ENCODE results near the gene ATXN2L. TPM values are rescaled to one million over a fixed set of nuclear protein-coding genes. Genes with fewer than 3 reads are reported as not detected.
"Not testable (repeated sequence)": the region's sequence is repeated elsewhere in the genome, so short reads cannot be mapped to it uniquely, and the experiment has no call there.

The ATXN2L gene, protein sequence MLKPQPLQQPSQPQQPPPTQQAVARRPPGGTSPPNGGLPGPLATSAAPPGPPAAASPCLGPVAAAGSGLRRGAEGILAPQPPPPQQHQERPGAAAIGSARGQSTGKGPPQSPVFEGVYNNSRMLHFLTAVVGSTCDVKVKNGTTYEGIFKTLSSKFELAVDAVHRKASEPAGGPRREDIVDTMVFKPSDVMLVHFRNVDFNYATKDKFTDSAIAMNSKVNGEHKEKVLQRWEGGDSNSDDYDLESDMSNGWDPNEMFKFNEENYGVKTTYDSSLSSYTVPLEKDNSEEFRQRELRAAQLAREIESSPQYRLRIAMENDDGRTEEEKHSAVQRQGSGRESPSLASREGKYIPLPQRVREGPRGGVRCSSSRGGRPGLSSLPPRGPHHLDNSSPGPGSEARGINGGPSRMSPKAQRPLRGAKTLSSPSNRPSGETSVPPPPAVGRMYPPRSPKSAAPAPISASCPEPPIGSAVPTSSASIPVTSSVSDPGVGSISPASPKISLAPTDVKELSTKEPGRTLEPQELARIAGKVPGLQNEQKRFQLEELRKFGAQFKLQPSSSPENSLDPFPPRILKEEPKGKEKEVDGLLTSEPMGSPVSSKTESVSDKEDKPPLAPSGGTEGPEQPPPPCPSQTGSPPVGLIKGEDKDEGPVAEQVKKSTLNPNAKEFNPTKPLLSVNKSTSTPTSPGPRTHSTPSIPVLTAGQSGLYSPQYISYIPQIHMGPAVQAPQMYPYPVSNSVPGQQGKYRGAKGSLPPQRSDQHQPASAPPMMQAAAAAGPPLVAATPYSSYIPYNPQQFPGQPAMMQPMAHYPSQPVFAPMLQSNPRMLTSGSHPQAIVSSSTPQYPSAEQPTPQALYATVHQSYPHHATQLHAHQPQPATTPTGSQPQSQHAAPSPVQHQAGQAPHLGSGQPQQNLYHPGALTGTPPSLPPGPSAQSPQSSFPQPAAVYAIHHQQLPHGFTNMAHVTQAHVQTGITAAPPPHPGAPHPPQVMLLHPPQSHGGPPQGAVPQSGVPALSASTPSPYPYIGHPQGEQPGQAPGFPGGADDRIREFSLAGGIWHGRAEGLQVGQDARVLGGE
- total RNA-seq, result 22.6 TPM
- polyA plus RNA-seq, result 83.6 TPM
- long read RNA-seq, donor 1, full-length matches to known transcripts, result 1 of 1 reads
- long read RNA-seq, donor 1, partial matches to known transcripts, result 0 of 1 reads
- long read RNA-seq, donor 1, other reads (novel, unspliced or antisense), result 0 of 1 reads
- long read RNA-seq, donor 2, result 0 reads
- long read RNA-seq, donor 3, full-length matches to known transcripts, result 8 of 16 reads
- long read RNA-seq, donor 3, partial matches to known transcripts, result 8 of 16 reads
- long read RNA-seq, donor 3, other reads (novel, unspliced or antisense), result 0 of 16 reads
- long read RNA-seq, donor 4, partial matches to known transcripts, result 49 of 55 reads
- long read RNA-seq, donor 4, other reads (novel, unspliced or antisense), result 0 of 55 reads
- long read RNA-seq, donor 5, full-length matches to known transcripts, result 5 of 22 reads
- long read RNA-seq, donor 5, partial matches to known transcripts, result 17 of 22 reads
- long read RNA-seq, donor 5, other reads (novel, unspliced or antisense), result 0 of 22 reads
- long read RNA-seq, donor 6, full-length matches to known transcripts, result 5 of 23 reads
- long read RNA-seq, donor 6, partial matches to known transcripts, result 18 of 23 reads
- long read RNA-seq, donor 6, other reads (novel, unspliced or antisense), result 0 of 23 reads
- long read RNA-seq, donor 7, full-length matches to known transcripts, result 7 of 12 reads
- long read RNA-seq, donor 7, partial matches to known transcripts, result 5 of 12 reads
- long read RNA-seq, donor 7, other reads (novel, unspliced or antisense), result 0 of 12 reads
- long read RNA-seq, donor 8, full-length matches to known transcripts, result 4 of 4 reads
- long read RNA-seq, donor 8, partial matches to known transcripts, result 0 of 4 reads
- long read RNA-seq, donor 8, other reads (novel, unspliced or antisense), result 0 of 4 reads
- long read RNA-seq, donor 9, partial matches to known transcripts, result 0 of 4 reads
- long read RNA-seq, donor 9, other reads (novel, unspliced or antisense), result 0 of 4 reads
- long read RNA-seq, donor 10, partial matches to known transcripts, result 5 of 9 reads
- long read RNA-seq, donor 10, other reads (novel, unspliced or antisense), result 0 of 9 reads

DNA sequence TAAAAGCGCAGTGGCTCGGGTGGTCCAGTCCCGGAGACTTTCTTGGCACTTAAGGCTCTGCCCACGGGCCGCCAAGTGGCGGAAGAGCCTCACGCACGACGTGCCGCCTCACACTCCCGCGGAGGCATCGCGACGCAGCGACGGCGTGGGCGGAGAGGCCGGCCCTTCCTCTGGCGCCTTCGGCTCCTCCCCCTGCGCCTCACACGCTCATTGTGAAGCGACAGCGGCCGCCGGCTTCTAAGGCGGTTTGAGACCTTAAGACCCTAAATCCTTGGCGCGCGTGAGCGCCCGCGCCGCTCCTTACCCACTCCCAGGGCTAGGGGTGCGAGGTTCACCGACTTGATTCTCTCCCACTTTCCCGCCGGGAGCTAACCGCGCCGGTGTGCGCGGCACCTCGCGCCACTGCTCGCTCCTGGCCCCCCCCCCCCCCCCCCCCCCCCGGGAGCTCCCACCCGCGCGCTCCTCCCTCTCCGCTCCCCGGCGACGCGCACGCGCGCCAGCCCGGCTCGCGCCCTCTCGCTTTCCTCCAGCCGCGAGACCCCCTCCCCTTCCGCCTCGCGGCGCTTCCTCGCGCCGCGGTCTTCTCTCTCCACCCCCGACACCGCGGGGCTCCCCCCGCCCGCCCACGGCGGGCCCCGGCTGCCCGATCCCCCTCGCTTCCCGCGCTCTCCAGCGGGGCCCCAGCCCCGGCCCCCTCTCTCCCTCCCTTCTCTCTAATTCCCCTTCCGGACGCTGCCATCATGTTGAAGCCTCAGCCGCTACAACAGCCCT is at the start of gene ATXN2L:
Gene ATXN2L, plus strand, starts transcription at position 480 of the 771 bp plus-strand sequence. Its CDS starts 261 bp downstream, at position 741.
- WGBS, result under 1% methylated on average over 87 of the region's 91 CpGs

DNA sequence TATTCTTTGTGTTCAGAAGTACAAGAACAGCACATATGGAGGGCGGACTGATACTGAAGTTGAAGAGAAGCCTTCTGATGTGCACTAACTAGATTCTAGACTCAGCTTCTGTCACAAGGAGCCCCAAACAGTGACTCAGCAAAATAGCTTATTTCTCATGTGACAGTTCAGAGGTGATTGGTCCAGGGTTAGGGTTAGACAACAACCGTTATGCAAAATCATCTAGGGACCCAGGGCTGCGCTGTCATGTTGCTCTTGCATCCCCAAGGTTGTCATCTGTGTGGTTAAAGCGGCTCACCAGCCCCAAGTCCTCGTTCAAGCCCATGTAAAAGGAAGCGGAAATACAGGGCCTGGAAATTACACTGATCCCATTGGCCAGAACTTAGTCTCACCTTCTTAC is 41.1 kb upstream of the ATXN2L start:
- not testable (repeated sequence) for H3K4me1 ChIP-seq (ENCODE audit: control insufficient read depth in 2 of 2, insufficient read depth in 2 of 2, low read length in 2 of 2); H3K27ac ChIP-seq (ENCODE audit: low read depth in 1 of 2, low read length in 1 of 2); DNase-seq (ENCODE audit: low read depth in 6 of 9, low spot score in 9 of 9); H3K4me3 ChIP-seq (ENCODE audit: low read length in 2 of 2); H3K36me3 ChIP-seq (ENCODE audit: control insufficient read depth in 2 of 2, insufficient read depth in 2 of 2, low read length in 1 of 2); H3K27me3 ChIP-seq (ENCODE audit: control insufficient read depth in 2 of 2, insufficient read depth in 1 of 2, low read length in 1 of 2); H3K9me3 ChIP-seq (ENCODE audit: control insufficient read depth in 2 of 2, insufficient read depth in 1 of 2, low read length in 1 of 2)
- no CpG with 5 or more reads among the region's 6 CpGs for WGBS

More for the DNA sequence above, at the start of gene ATXN2L:
- DNase-seq (ENCODE audit: low read depth in 6 of 9, low spot score in 9 of 9), result peak; percentile 90 to 99 (median 95)
- H3K4me1 ChIP-seq (ENCODE audit: control insufficient read depth in 2 of 2, insufficient read depth in 2 of 2, low read length in 2 of 2), result peaks cover 15 to 20% of the 10 kb centered on the region in 2 donors
- H3K27ac ChIP-seq (ENCODE audit: low read depth in 1 of 2, low read length in 1 of 2), result peak within 1 kb of the TSS; percentile 99 to 100
- peak within 1 kb of the TSS; percentile 92 to 100 for H3K4me3 ChIP-seq (ENCODE audit: low read length in 2 of 2)
- H3K9me3 ChIP-seq (ENCODE audit: control insufficient read depth in 2 of 2, insufficient read depth in 1 of 2, low read length in 1 of 2), result no peaks in the 10 kb centered on the region
- peaks cover 24 to 30% of the 10 kb centered on the region in 2 donors for H3K36me3 ChIP-seq (ENCODE audit: control insufficient read depth in 2 of 2, insufficient read depth in 2 of 2, low read length in 1 of 2)
- H3K27me3 ChIP-seq (ENCODE audit: control insufficient read depth in 2 of 2, insufficient read depth in 1 of 2, low read length in 1 of 2), result no peaks in the 10 kb centered on the region

DNA sequence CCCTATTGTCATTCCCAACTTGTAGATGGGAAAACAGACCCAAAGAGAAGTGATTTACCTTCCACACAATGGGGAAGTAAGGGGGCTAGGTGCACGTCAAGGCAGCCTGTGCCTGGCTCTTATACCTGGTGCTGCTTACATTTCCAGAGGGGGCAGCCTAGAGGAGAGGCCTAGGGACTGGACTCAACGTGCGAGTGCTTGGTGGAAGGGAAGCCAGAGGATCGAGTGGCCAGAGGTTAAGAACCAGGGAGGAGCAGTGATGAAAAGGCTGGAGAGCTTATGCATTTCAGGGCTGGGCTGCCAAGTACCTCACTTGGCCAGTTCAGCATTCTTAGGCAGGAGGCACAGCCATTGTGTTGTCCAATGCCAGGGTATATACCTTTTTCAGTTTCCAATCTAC is 40.4 kb upstream of the ATXN2L start:
- H3K9me3 ChIP-seq (ENCODE audit: control insufficient read depth in 2 of 2, insufficient read depth in 1 of 2, low read length in 1 of 2); H3K27ac ChIP-seq (ENCODE audit: low read depth in 1 of 2, low read length in 1 of 2); H3K4me3 ChIP-seq (ENCODE audit: low read length in 2 of 2); H3K27me3 ChIP-seq (ENCODE audit: control insufficient read depth in 2 of 2, insufficient read depth in 1 of 2, low read length in 1 of 2); H3K4me1 ChIP-seq (ENCODE audit: control insufficient read depth in 2 of 2, insufficient read depth in 2 of 2, low read length in 2 of 2); DNase-seq (ENCODE audit: low read depth in 6 of 9, low spot score in 9 of 9); H3K36me3 ChIP-seq (ENCODE audit: control insufficient read depth in 2 of 2, insufficient read depth in 2 of 2, low read length in 1 of 2): not testable (repeated sequence)
- WGBS, result no CpG with 5 or more reads among the region's 4 CpGs

DNA sequence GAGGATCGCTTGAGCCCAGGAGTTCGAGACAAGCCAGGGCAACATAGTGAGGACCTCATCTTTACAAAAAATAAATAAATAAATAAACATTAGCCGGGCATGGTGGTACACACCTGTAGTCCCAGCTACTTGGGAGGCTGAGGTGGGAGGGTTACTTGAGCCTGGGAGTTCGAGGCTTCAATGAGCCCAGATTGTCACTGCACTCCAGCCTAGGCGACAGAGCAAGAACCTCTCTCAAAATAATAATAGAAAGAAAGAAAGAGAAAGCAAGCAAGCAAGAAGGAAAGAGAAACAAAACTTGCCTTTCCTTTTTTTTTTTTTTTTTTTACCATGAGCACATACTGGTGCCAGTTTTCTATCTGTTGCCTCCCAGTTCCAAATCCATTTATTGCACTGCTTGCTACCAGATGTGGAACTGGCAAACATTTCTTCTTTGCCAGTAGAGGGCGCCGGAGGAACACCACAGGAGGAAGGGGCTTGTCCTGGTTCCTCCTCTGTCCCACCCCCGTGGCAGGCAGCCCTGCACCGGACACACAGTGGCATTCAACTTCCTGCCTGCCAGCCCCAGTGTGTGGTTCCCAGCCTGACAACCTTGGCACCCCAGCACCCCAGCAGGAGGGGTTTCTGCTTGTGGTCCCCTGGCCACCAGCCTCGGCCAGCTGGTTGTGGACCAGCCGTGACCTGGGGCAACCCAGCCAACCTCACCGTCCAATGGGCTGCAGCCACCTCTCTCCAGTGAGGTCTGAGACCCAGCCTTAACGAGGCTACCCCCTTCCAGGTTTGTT is 20.4 kb upstream of the ATXN2L start:
- H3K36me3 ChIP-seq (ENCODE audit: control insufficient read depth in 2 of 2, insufficient read depth in 2 of 2, low read length in 1 of 2); H3K4me1 ChIP-seq (ENCODE audit: control insufficient read depth in 2 of 2, insufficient read depth in 2 of 2, low read length in 2 of 2); H3K9me3 ChIP-seq (ENCODE audit: control insufficient read depth in 2 of 2, insufficient read depth in 1 of 2, low read length in 1 of 2); H3K27me3 ChIP-seq (ENCODE audit: control insufficient read depth in 2 of 2, insufficient read depth in 1 of 2, low read length in 1 of 2); H3K4me3 ChIP-seq (ENCODE audit: low read length in 2 of 2); H3K27ac ChIP-seq (ENCODE audit: low read depth in 1 of 2, low read length in 1 of 2): not testable (repeated sequence)
- whole genome bisulfite sequencing, result 44% methylated on average over 8 of the region's 13 CpGs
- peak in 5 of 9 donors; percentile 13 to 73 (median 57) for DNase-seq (ENCODE audit: low read depth in 6 of 9, low spot score in 9 of 9)

DNA sequence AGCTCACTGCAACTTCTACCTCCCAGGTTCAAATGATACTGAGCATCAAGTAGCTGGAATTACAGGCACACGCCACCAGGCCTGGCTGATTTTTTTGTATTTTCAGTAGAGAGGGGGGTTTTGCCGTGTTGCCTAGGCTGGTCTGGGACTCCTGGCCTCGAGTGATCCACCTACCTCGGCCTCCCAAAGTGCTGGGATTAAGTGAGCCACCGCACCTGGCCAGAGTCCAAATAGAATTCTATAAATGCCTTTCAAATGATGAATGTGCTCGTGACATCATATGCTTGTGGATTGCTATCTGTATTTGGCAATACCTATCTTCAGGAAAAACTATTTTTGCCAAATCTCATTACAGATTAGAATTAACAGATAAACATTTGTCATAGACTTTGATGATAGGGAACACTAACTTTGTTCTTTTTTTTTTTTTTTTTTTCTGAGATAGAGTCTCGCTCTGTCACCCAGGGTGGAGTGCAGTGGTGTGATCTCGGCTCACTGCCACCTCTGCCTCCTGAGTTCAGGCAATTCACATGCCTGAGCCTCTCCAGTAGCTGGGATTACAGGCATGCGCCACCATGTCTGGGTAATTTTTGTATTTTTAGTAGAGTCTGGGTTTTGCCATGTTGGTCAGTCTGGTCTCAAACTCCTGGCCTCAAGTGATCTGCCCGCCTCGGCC is 15.2 kb upstream of the ATXN2L start:
- H3K36me3 ChIP-seq (ENCODE audit: control insufficient read depth in 2 of 2, insufficient read depth in 2 of 2, low read length in 1 of 2), result not testable (repeated sequence)
- WGBS, result no CpG with 5 or more reads among the region's 11 CpGs

DNA sequence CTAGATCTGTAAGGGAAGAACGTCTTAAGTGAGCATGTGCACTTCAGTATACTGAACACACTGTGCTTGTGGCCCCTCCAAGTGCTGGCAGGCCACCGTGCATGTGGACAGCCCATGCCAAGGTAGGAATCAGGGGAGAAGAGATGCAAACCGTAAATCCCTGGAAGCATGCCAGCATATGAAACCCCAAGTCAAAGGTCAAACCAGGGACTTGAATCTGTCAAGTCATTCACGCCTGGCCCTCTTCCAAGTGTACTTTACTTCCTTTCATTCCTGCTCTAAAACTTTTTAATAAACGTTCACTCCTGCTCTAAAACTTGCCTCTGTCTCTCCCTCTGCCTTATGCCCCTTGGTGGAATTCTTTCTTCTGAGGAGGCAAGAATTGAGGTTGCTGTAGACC is 2.8 kb upstream of the ATXN2L start:
- 92% methylated on average over 5 of the region's 5 CpGs for WGBS

More for the DNA sequence above, 15.2 kb upstream of the ATXN2L start:
- not testable (repeated sequence) for H3K27me3 ChIP-seq (ENCODE audit: control insufficient read depth in 2 of 2, insufficient read depth in 1 of 2, low read length in 1 of 2); H3K4me3 ChIP-seq (ENCODE audit: low read length in 2 of 2); DNase-seq (ENCODE audit: low read depth in 6 of 9, low spot score in 9 of 9); H3K9me3 ChIP-seq (ENCODE audit: control insufficient read depth in 2 of 2, insufficient read depth in 1 of 2, low read length in 1 of 2); H3K4me1 ChIP-seq (ENCODE audit: control insufficient read depth in 2 of 2, insufficient read depth in 2 of 2, low read length in 2 of 2); H3K27ac ChIP-seq (ENCODE audit: low read depth in 1 of 2, low read length in 1 of 2)

More for the DNA sequence above, 2.8 kb upstream of the ATXN2L start:
- Histone ChIP-seq H3K4me3 (ENCODE audit: low read length in 2 of 2) (no peak overlapping the region), H3K4me1 (ENCODE audit: control insufficient read depth in 2 of 2, insufficient read depth in 2 of 2, low read length in 2 of 2) (peaks cover 12 to 14% of the 10 kb centered on the region in 2 donors), H3K27ac (ENCODE audit: low read depth in 1 of 2, low read length in 1 of 2) (no peak overlapping the region), H3K36me3 (ENCODE audit: control insufficient read depth in 2 of 2, insufficient read depth in 2 of 2, low read length in 1 of 2) (peaks cover 0 to 4% of the 10 kb centered on the region in 2 donors), H3K9me3 (ENCODE audit: control insufficient read depth in 2 of 2, insufficient read depth in 1 of 2, low read length in 1 of 2) (no peaks in the 10 kb centered on the region), H3K27me3 (ENCODE audit: control insufficient read depth in 2 of 2, insufficient read depth in 1 of 2, low read length in 1 of 2) (no peaks in the 10 kb centered on the region)
- no peak for DNase-seq (ENCODE audit: low read depth in 6 of 9, low spot score in 9 of 9)
